GM12878 (cell line): ENCODE results near the gene TTC32. TPM values are rescaled to one million over a fixed set of nuclear protein-coding genes. Genes with fewer than 3 reads are reported as not detected.

Experiments
- ATAC-seq: fragments of 200-7000 bp; cut with Tn5 transposase; 3 replicates; pipeline ENCODE4 v1.9.1; 2020; ENCODE audit warnings: mild to moderate bottlenecking, moderate library complexity
- BruUV-seq: library from RNA; stranded (reverse); fragments of 400-500 nt; replicated peaks from 2 replicates; lab custom pipeline; 2021; lab: Mats Ljungman, UMichigan
- CTCF ChIA-PET: fragments of 300-600 bp; sonication (Branson Sonifier 250); formaldehyde crosslinking; extraction: SDS; loops from one replicate; lab custom pipeline; 2021; ENCODE audit warnings: inconsistent platforms; lab: Yijun Ruan, JAX
- POLR2A ChIA-PET: fragments of 350-600 bp; formaldehyde crosslinking; extraction: SDS; loops from one replicate; lab custom pipeline; 2021; ENCODE audit warnings: inconsistent platforms; lab: Charles Lee
- RAD21 ChIA-PET: fragments of 300-600 bp; sonication (Branson Sonifier 250); formaldehyde crosslinking; loops from one replicate; lab custom pipeline; 2023; ENCODE audit warnings: antibody characterized with exemption; ENCODE audit not compliant: unreplicated experiment; lab: Charles Lee
- SMC1A ChIA-PET: fragments of 300-600 bp; sonication (Branson Sonifier 250); formaldehyde crosslinking; loops from one replicate; lab custom pipeline; 2023; ENCODE audit not compliant: unreplicated experiment, uncharacterized antibody; lab: Charles Lee
- DNase-seq: peaks from one replicate; pipeline ENCODE4 v3.0.0-alpha.2; 2011; ENCODE audit warnings: low read depth, low spot score
- FAIRE-seq: peaks from 3 replicates; lab custom pipeline; 2011; peaks lifted over from hg19 to GRCh38; lab: Jason Lieb, UNC
- H2AFZ ChIP-seq: 2 replicates; pipeline ENCODE4 v1.6.0; 2011; ENCODE audit warnings: low read depth, low read length, control low read depth; ENCODE audit not compliant: control insufficient read depth
- H3K27ac ChIP-seq: 2 replicates; pipeline ENCODE4 v1.5.1; 2011; ENCODE audit warnings: control low read depth; ENCODE audit not compliant: control insufficient read depth, insufficient read depth
- H3K27me3 ChIP-seq, 2 experiments: replicated peaks in 1 of 2; 2 replicates each; pipeline versions ENCODE4 v1.6.0 to v1.6.1; 2011; ENCODE audit warnings: low read length in 1 of 2; ENCODE audit not compliant: control insufficient read depth in 2 of 2, insufficient read depth in 2 of 2
- H3K36me3 ChIP-seq, 2 experiments: 2 replicates each; pipeline ENCODE4 v1.5.1; 2011; ENCODE audit warnings: low read length in 1 of 2; ENCODE audit not compliant: control insufficient read depth in 2 of 2, insufficient read depth in 2 of 2
- H3K4me1 ChIP-seq: 2 replicates; pipeline ENCODE4 v1.6.1; 2011; ENCODE audit warnings: mild to moderate bottlenecking, low read length, moderate library complexity, mixed read lengths; ENCODE audit not compliant: control insufficient read depth, insufficient read depth
- H3K4me2 ChIP-seq: 2 replicates; pipeline ENCODE4 v1.6.0; 2011; ENCODE audit warnings: control low read depth; ENCODE audit not compliant: control insufficient read depth, insufficient read depth
- H3K4me3 ChIP-seq: fragments of 200-600 bp; sonication (generic); 2 replicates; pipeline ENCODE4 v1.5.1; 2016
- H3K79me2 ChIP-seq: 2 replicates; pipeline ENCODE4 v1.6.0; 2011; ENCODE audit warnings: low read length; ENCODE audit not compliant: control insufficient read depth, insufficient read depth
- H3K9ac ChIP-seq: 2 replicates; pipeline ENCODE4 v1.8.0; 2011; ENCODE audit warnings: low read length, control low read depth, mixed read lengths; ENCODE audit not compliant: control insufficient read depth, insufficient read depth
- H3K9me3 ChIP-seq: replicated peaks from 3 replicates; pipeline ENCODE4 v1.5.1; 2011; ENCODE audit warnings: mild to moderate bottlenecking, low read length; ENCODE audit not compliant: control insufficient read depth, insufficient read depth
- H4K20me1 ChIP-seq: 2 replicates; pipeline ENCODE4 v1.6.0; 2011; ENCODE audit not compliant: control insufficient read depth, insufficient read depth
- ASH2L ChIP-seq: fragments of 300-600, 200-600 bp; sonication (generic); IDR thresholded peaks from 2 replicates; pipeline ENCODE4 v1.6.1; 2017; ENCODE audit warnings: low read depth, mild to moderate bottlenecking, borderline replicate concordance
- BHLHE40 ChIP-seq, 2 experiments: fragments of 450-650 bp in 1 of 2; IDR thresholded peaks; 2 replicates each; pipeline ENCODE4 v1.6.1; 2011 to 2017; ENCODE audit warnings: low read depth in 2 of 2, borderline replicate concordance in 1 of 2, improper control_type of control experiment in 1 of 2, low read length in 1 of 2, mild to moderate bottlenecking in 1 of 2
- FOXM1 ChIP-seq: IDR thresholded peaks from 2 replicates; pipeline ENCODE4 v1.6.1; 2012; ENCODE audit warnings: low read depth, mild to moderate bottlenecking, inconsistent platforms, low read length, moderate library complexity
- MYB ChIP-seq: fragments of 150-350 bp; IDR thresholded peaks from 2 replicates; pipeline ENCODE4 v1.6.1; 2014; ENCODE audit warnings: mild to moderate bottlenecking, low read depth, low read length, borderline replicate concordance
- POU2F2 ChIP-seq: IDR thresholded peaks from 3 replicates; pipeline ENCODE4 v1.6.1; 2011; ENCODE audit warnings: low read depth, mild to moderate bottlenecking, low read length, borderline replicate concordance
- PRDM15 ChIP-seq: fragments of 450-650 bp; formaldehyde crosslinking; IDR thresholded peaks from 2 replicates; pipeline ENCODE4 v1.4.0; 2020; ENCODE audit warnings: mild to moderate bottlenecking, moderate library complexity
- ZNF384 ChIP-seq: IDR thresholded peaks from 2 replicates; pipeline ENCODE4 v1.6.1; 2012; ENCODE audit warnings: low read depth, mild to moderate bottlenecking, low read length, improper control_type of control experiment, borderline replicate concordance
- WGBS: methylation state at CpG from one replicate; pipeline ENCODE4 v1.1.6; 2016; ENCODE audit warnings: low lambda C conversion rate; ENCODE audit not compliant: insufficient replicate concordance, insufficient coverage; ENCODE audit errors: missing lambda C conversion rate; 5-methylcytosine and 5-hydroxymethylcytosine counted together
- in situ Hi-C: fragments of 300-500 bp; cut with MboI; formaldehyde crosslinking; loops from 9 replicates; pipeline ENCODE4 v1.14.3; 2018; ENCODE audit warnings: mixed read lengths
- intact Hi-C: fragments of 100-400 bp; cut with micrococcal nuclease; formaldehyde crosslinking; loops from one replicate; pipeline ENCODE4 v1.14.2; 2022; ENCODE audit not compliant: unreplicated experiment
- polyA plus RNA-seq, 11 experiments: library from polyadenylated mRNA; depleted of rRNA in 4 of 11; unstranded in 6 of 11; stranded (reverse) in 5 of 11; fragments of >200 nt; fragmentation: Nextera tagmentation in 4 of 11; fragmentation: Illumina TruSeq in 1 of 11; extraction: Ambion mirVana in 4 of 11; extraction: Trizol in 1 of 11; gene quantifications; 1 replicate in 1 of 11; 2 replicates in 10 of 11; pipeline versions ENCODE4 v1.2.1 to v1.2.3, GENCODE V29; 2011 to 2016; ENCODE audit warnings: inconsistent platforms in 2 of 11, missing spikeins in 2 of 11, low read depth in 1 of 11
- total RNA-seq, 4 experiments: library from RNA; depleted of rRNA in 3 of 4; stranded (reverse); fragments of >200 nt in 3 of 4; fragmentation: Illumina TruSeq in 1 of 4; extraction: Trizol in 1 of 4; gene quantifications; 2 replicates each; pipeline versions ENCODE4 v1.2.1 to v1.2.3, GENCODE V29; 2013 to 2021
- TF ChIP-seq, protein P1 (sequence below): IDR thresholded peaks from 2 replicates; pipeline ENCODE4 v1.6.1; 2012; ENCODE audit warnings: low read length, inconsistent platforms

TTC32 gene
- total and polyA plus RNA-seq, 10 of the 15 experiments (the other 5 are each of a cell fraction or from before 2014, with no cell fraction given), result 11.1 to 30.0 (median 19.7) TPM

DNA sequence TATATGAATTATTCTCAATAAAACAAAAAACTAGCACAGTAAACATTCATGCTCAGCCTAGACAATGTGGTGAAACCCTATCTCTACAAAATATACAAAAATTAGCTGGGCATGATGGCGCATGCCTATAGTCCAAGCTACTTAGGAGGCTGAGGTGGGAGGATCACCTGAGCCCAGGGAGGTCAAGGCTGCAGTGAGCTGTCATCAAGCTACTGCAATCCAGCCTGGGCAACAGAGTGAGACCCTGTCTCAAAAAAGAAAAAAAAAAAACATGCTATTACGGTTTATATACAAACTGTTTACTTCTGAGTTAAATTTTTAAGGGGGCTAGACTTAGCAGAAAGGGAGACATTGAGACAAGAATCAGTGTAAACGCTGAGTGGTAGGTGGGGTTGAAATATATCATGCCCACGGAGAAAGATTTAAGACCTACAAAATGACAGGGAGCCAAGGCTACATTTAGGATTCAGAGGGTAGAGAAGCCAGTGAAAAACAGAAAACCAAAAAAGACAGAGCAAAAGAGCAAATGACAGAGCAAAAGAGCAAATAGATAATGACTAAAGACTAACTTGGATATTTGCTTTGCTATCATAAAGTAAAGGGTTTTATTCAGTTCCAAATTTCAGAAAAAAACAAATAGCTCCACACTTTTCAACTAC lies 7.5 kb downstream of the TTC32 start:
- ChIA-PET CTCF (interaction anchor here (0.8 to 1.7 kb wide), 3 partner anchors 13 to 331 kb away, joined by 3 to 6 read pairs (median 3); no protein-coding TSS in a partner anchor), RAD21 (no interaction called here), POLR2A (interaction anchor here (0.7 to 1.0 kb wide), 2 partner anchors 12 to 216 kb away, joined by 3 to 4 read pairs; no protein-coding TSS in a partner anchor), SMC1A (interaction anchor here (0.6 to 1.4 kb wide), 3 partner anchors 15 to 94 kb away, joined by 3 to 5 read pairs (median 3); no protein-coding TSS in a partner anchor)
- H3K9me3 ChIP-seq, result no peaks in the 10 kb centered on the region; the same call in 2 of the 3 replicates
- intact Hi-C loops, result no loop called here
- H3K9ac ChIP-seq, result peak overlapping the region; percentile 13; the same call in 1 of the 2 replicates
- H3K27me3 ChIP-seq, result no peaks in the 10 kb centered on the region
- H3K27ac ChIP-seq, result peak overlapping the region; percentile 86
- WGBS, result 70% methylated on average over 4 of the region's 4 CpGs
- in situ Hi-C loops, result no loop called here
- no peaks in the 10 kb centered on the region for H3K36me3 ChIP-seq
- H3K4me1 ChIP-seq, result peaks cover 39% of the 10 kb centered on the region
- peaks cover 60% of the 10 kb centered on the region for H3K79me2 ChIP-seq
- FAIRE-seq, result no peak
- no peak overlapping the region for H2AFZ ChIP-seq
- H4K20me1 ChIP-seq, result no peaks in the 10 kb centered on the region
- DNase-seq, result no peak
- TF ChIP-seq MYB (no peak), ASH2L (0 out of 2 replicates have a peak, but pooled peaks have one; percentile 1)
- H3K4me3 ChIP-seq, result peak overlapping the region; percentile 10
- peak overlapping the region; percentile 81 for H3K4me2 ChIP-seq
- peak; percentile 10 for ATAC-seq
- no TSS peak for BruUV-seq

- WGBS, result 25% methylated on average over 4 of the region's 4 CpGs
- RAD21 ChIA-PET, result no interaction called here
- Histone ChIP-seq H4K20me1 (no peaks in the 10 kb centered on the region), H2AFZ (peak overlapping the region; percentile 20), H3K4me2 (peak overlapping the region; percentile 81), H3K4me1 (peaks cover 43% of the 10 kb centered on the region), H3K27ac (peak overlapping the region; percentile 86), H3K36me3 (no peaks in the 10 kb centered on the region), H3K79me2 (peaks cover 54% of the 10 kb centered on the region), H3K27me3 (no peaks in the 10 kb centered on the region), H3K4me3 (peak overlapping the region; percentile 10; the same call in 1 of the 2 replicates), H3K9me3 (no peaks in the 10 kb centered on the region; the same call in 2 of the 3 replicates), H3K9ac (no peak overlapping the region; the same call in 1 of the 2 replicates)
- SMC1A ChIA-PET, result interaction anchor here (0.6 to 1.4 kb wide), 3 partner anchors 30 to 470 kb away, joined by 3 to 5 read pairs (median 3); no protein-coding TSS in a partner anchor
- peak; percentile 60 for ATAC-seq
- POLR2A ChIA-PET, result interaction anchor here (0.7 kb wide), 1 partner anchor 215 kb away, joined by 4 read pairs; no protein-coding TSS in a partner anchor
- FAIRE-seq, result peak; percentile 73
- CTCF ChIA-PET, result interaction anchor here (0.8 kb wide), 2 partner anchors 12 to 332 kb away, joined by 3 read pairs; no protein-coding TSS in a partner anchor
- DNase-seq, result peak; percentile 65
- in situ Hi-C loops, result no loop called here
- intact Hi-C loops, result loop anchor here (1.0 to 2.0 kb wide), 2 partner anchors 8 to 25 kb away; partner anchors contain the start of gene TTC32
- BruUV-seq, result no TSS peak
- no peak for TF ChIP-seq PRDM15 (CRISPR knock-in tag)
- TF ChIP-seq, protein P1, sequence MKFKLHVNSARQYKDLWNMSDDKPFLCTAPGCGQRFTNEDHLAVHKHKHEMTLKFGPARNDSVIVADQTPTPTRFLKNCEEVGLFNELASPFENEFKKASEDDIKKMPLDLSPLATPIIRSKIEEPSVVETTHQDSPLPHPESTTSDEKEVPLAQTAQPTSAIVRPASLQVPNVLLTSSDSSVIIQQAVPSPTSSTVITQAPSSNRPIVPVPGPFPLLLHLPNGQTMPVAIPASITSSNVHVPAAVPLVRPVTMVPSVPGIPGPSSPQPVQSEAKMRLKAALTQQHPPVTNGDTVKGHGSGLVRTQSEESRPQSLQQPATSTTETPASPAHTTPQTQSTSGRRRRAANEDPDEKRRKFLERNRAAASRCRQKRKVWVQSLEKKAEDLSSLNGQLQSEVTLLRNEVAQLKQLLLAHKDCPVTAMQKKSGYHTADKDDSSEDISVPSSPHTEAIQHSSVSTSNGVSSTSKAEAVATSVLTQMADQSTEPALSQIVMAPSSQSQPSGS, result peak; percentile 70
- peak; percentile 63 to 92 for TF ChIP-seq BHLHE40 (IDR thresholded peaks at IDR 0.05; ENCODE audit: borderline replicate concordance in 1 of 2, low read depth in 2 of 2, low read length in 1 of 2)
- peak; percentile 96 for TF ChIP-seq POU2F2
- peak; percentile 63; the same call in 1 of the 2 replicates for TF ChIP-seq FOXM1
- 0 out of 2 replicates have a peak, but pooled peaks have one; percentile 18 for TF ChIP-seq ZNF384
These were observed 8.2 kb downstream of the TTC32 start for GRCh38 chr2:19893520-19894133.
